DMS 273 (cell line): Measurements from ENCODE around the gene GIMAP5.

Source experiments
- DNase-seq: peaks from one replicate; lab custom pipeline; 2025; ENCODE audit not compliant: unreplicated experiment; lab: John Stamatoyannopoulos, UW

GIMAP5 gene

DNA sequence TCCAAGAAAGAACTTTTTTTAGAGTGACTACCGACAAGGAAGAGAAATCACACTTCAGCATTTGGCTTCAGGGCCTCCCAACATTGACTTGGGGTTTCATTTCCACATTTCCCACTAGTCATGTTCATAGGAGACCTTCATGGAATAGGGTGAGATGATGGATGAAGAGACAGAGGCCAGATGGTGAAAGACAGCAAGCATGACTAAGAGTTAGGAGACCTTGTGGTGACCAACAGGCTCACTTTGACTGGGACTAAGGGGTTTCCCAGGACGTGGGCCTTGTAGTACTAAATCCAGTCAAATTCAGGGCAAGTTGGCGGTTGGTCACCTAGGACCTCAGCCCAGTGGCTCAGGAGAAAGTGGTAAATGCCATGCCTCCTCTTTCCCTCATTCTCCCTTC lies 3.0 kb upstream of the GIMAP5 start:
- DNase-seq, result no peak

GRCh38 chr7:150735596-150736358 lies 1.4 kb upstream of the GIMAP5 start:
- DNase-seq, result no peak

DNA sequence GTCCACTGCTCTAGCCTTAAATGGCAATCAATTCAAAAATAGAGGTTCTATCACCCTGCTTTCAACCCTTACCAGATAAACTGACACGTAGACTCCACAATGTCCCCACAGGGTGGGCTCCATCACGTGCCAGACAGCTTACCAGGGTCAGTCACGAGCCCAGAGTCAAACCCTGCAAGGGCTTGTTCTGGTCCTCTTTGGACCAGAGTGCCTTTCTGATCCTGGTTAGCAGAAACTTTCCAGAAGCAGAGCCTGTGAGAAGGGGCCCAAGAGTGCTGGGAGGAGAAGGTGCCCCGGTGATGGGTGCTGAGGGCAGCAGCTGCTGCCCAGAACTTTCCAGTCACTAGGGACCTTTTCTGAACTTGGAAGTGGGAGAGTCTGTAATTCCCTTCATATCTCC lies 354 bp upstream of the GIMAP5 start:
- DNase-seq, result no peak

- no peak for DNase-seq
These were observed 874 bp downstream of the GIMAP5 start for GRCh38 chr7:150738092-150738491.

DNA sequence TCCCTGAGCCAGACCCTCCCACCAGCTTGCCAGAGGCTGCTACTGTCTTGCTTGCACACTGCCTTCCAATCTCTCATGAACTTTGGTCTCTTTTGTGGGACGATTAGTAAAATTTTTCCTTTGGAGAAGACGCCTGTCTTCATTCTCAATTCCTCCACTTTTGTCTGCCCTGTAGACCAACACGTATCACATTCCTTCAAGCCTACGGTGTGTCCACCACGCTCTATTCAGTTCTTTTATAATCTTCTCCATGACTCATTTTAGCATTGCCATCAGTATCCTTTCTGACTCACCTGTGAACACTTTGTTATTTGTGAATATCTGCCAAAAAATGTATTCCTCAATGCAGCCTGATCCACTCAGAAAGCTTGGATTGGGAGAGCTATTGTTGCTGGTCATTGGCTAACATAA lies 1.4 kb downstream of the GIMAP5 start:
- no peak for DNase-seq

- no peak for DNase-seq
These were observed 1.8 kb downstream of the GIMAP5 start for GRCh38 chr7:150739033-150739432.

DNA sequence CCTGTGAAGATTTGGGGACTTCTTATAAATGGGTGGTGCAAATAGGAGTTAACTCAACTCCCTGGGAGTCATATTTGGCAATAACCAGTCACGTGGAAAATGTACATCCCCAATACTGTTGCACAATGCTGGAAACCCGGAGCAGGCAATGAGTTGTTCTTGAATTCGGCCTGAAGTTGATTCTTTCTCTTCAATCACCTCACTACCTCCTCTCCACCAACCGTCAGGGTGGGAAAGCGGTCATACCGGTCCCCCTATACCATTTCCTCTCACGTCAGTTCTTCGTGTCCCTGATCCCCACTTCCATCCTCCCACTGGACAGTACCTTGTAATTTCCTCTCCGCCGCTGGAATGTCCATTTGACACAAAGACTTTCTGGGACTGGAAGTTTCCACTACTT lies 2.8 kb downstream of the GIMAP5 start:
- no peak for DNase-seq

DNA sequence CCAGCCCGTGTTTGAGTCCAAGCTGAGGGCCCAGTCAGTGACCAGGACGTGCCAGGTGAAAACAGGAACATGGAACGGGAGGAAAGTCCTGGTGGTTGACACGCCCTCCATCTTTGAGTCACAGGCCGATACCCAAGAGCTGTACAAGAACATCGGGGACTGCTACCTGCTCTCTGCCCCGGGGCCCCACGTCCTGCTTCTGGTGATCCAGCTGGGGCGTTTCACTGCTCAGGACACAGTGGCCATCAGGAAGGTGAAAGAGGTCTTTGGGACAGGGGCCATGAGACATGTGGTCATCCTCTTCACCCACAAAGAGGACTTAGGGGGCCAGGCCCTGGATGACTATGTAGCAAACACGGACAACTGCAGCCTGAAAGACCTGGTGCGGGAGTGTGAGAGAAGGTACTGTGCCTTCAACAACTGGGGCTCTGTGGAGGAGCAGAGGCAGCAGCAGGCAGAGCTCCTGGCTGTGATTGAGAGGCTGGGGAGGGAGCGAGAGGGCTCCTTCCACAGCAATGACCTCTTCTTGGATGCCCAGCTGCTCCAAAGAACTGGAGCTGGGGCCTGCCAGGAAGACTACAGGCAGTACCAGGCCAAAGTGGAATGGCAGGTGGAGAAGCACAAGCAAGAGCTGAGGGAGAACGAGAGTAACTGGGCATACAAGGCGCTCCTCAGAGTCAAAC lies 5.2 kb downstream of the GIMAP5 start:
- DNase-seq, result no peak

- no peak for DNase-seq
These were observed 6.9 kb downstream of the GIMAP5 start for GRCh38 chr7:150744041-150744656.

DNA sequence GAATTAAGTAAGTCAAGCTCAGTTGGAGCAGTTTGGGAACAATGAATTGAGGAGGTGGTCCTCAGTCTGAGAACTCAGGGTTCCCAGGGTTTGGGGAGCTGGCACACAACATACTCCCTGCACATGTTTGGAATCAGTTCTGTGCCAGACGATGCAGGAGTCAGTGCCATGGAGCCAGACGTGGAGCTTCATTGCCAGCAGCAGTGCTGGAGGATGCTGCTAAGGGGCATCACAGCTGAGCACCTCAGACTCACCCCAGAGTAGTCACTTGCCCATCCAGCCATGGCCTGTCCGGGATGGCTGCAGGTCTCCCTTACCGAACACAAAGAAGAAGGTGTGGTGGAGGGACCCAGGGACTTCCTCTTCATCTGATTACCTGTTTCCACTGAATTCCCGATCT lies 7.9 kb downstream of the GIMAP5 start:
- no peak for DNase-seq

DNA sequence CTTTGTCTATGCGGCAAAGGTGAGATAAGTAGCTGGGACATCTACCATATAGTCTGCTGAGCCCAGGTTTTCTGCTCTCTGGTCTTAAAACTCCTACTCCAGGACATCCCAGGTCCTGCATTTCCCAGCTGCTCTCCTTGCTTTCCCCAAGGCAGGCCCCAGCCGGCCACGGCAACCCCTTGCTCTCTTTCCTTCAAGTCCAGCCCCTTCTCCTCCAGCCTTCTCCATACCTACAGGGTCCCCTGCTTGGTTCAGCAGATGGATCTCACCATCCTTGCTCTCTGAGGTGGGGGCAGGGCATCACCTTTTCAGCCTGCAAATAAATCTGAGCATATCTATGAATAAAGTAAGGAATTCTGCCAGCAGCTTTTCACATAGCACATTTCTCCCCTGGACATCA lies 8.7 kb downstream of the GIMAP5 start:
- no peak for DNase-seq

DNA sequence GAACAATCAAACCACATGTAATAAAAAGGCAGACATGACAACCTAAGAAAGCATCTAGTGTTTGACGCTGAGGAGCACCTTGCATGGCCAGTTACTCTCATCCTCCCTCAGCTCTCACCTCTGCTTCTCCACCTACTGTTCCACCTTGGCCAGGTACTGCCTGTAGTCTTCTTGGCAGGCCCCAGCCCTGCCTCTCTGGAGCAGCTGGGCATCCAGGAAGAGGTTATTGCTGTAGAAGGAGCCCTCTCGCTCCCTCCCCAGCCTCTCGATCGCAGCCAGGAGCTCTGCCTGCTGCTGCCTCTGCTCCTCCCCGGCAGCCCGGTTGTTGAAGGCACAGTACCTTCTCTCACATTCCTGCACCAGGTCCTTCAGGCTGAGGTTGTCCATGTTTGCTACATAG lies 9.7 kb downstream of the GIMAP5 start:
- DNase-seq, result no peak

GRCh38 chr7:150748376-150748775 lies 11.2 kb downstream of the GIMAP5 start:
- DNase-seq, result no peak

GRCh38 chr7:150751702-150752101 lies 14.5 kb downstream of the GIMAP5 start:
- DNase-seq, result no peak

- DNase-seq, result no peak
These were observed 16.0 kb downstream of the GIMAP5 start for GRCh38 chr7:150753239-150753638.

- DNase-seq, result peak; percentile 70
These were observed 16.8 kb downstream of the GIMAP5 start for GRCh38 chr7:150753826-150754603.

GRCh38 chr7:150754951-150755350 lies 17.7 kb downstream of the GIMAP5 start:
- no peak for DNase-seq

- no peak for DNase-seq
These were observed 18.4 kb downstream of the GIMAP5 start for GRCh38 chr7:150755473-150756099.

- no peak for DNase-seq
These were observed 18.9 kb downstream of the GIMAP5 start for GRCh38 chr7:150756166-150756565.

DNA sequence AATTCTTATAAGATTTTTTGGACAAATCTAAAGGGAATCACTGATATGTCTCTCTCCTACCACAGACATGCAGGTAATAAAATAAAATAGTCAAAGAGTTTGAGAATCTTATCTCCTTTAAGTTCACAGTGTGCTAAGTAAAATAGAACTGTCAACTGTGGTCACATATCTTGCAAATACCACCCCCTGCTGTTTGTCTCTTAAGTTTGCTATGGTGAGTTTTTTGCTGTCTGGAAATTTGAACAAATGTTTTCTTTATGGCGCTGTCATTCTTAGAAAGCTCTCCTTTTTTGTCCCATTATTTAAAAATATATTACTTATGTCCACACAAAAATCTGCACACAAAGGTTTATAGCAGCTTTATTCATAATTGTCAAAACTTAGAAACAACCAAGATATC lies 19.6 kb downstream of the GIMAP5 start:
- peak; percentile 60 for DNase-seq

GRCh38 chr7:150759479-150759878 lies 22.3 kb downstream of the GIMAP5 start:
- no peak for DNase-seq
